GM12874 (cell line): ENCODE data around the gene KIAA1217.

Source experiments
- CTCF ChIP-seq: IDR thresholded peaks from 2 replicates; pipeline ENCODE4 v1.5.1; 2011; ENCODE audit warnings: low read depth, mild to moderate bottlenecking, control low read depth, low read length, moderate library complexity; ENCODE audit not compliant: insufficient read depth

The KIAA1217 gene

DNA sequence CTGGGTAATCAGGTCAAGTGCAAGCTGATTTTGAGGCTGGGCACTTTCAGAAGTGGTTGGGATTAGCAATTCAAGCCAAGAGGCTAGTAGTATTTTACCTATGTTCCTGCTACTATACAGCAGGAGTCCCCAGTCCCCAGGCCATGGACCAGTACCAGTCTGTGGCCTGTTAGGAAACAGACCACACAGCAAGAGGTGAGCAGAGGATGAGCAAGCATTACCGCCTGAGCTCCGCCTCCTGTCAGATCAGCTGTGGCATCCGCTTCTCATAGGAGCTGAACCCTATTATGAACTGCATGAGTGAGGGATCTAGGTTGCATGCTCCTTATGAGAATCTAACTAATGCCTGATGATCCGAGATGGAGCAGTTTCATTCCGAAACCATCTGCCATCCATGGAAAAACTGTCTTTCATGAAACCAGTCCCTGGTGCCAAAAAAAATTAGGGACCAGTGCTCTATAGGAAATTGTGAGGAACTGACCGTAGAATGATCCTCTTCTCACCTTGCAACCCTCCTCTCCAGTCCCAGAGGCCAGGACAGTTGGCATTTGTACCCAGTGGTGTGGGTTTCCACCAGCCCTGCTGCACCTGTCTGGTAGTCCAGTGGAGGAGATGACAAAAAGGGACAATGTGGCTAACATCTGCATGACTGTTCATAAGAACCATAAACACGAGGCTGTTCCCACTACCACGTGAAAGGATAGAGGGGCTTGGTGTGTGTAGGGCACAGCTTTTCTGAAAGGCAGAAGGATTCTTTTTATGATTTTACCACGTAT is 172.5 kb downstream of the KIAA1217 start:
- no peak for TF ChIP-seq CTCF

DNA sequence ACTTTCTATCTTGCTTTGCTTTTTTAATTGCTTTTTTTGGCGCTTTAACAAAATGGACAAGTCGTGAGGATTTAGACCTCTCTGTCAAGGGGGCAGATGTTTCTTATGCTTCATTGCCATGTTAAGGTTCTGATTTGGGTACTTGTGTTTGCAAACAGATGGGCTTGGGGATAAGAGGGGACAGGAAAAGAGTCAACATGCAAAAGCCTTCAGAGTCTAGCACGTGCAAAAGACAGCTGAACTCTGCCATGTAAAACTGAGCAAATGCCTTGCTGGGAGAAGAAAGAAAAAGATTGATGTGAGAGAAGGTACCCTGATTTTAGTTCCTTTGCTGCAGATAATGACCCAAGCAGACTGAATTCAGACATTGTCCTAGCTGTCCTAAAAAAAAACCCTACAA is 173.1 kb downstream of the KIAA1217 start:
- TF ChIP-seq CTCF = no peak

GRCh38 chr10:24382596-24382978 is 173.6 kb downstream of the KIAA1217 start:
- no peak for TF ChIP-seq CTCF

GRCh38 chr10:24382979-24383663 is 174.2 kb downstream of the KIAA1217 start:
- TF ChIP-seq CTCF = no peak

DNA sequence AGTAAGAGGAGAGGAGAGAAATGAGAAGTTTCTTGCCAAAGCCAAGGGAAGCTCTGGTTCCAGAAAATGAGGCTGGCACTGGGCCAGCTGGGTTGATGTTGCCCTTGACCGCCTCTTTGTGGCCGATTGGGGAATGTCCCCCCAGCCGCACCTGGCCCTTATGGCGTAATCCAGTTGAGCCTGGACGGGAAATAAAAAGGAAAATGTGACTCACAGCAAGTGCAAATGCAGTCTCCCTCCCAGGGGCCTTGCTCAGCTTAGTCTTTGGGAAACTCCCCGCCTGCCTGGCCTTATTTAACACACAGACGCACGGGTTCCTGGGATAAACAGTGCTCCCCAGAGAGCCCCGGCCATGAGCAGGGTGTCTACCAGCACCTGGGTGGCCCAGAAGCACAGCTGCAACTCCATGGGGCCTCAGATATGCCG is 174.8 kb downstream of the KIAA1217 start:
- peak; percentile 57 for TF ChIP-seq CTCF

DNA sequence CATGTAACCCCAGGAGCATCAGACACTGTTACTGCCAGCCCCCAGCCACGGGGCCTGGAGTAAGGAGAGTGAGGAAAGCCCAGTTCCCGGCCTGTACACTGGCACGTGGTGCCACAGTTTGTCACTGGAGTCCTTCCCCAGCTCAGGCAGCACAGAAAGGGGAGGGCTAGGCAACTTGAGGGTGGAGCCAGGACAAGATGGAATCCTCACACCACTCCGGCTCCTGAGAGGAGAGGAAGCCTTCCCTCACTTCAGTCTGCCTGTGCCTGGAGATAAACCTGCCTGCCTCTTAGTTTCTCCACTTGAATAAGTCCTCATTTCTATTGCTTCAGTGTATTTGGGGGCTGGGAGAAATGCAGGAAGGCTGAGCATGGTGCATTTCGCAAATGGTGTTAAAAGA is 176.0 kb downstream of the KIAA1217 start:
- no peak for TF ChIP-seq CTCF

DNA sequence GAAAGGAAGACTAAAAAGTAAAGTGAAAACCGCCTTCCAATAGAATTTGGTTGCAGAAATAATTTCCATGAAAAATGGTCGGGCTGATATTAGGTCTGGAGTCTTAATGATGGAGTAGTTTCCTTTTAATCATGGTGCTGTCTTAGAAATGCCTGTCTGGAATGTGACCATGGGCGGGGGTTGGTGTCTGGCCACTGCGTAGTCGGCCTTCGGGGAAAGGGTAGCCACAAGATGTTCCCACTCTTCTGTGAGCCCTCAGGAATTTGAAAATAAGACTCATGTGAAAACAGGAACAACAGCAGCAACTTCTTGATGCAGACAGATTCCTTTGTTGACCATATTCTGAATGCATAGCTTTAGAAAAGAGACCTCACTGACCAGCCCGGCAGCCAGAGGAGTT is 176.8 kb downstream of the KIAA1217 start:
- TF ChIP-seq CTCF = no peak
